Osteocyte (in vitro differentiated cells): ENCODE measurements around the gene GTF3C1. TPM values are rescaled to one million over a fixed set of nuclear protein-coding genes. Genes with fewer than 3 reads are reported as not detected.
A peak's percentile ranks its signal among the peaks of the same experiment; 100 is the strongest.
"Not testable (repeated sequence)": the region's sequence is repeated elsewhere in the genome, so short reads cannot be mapped to it uniquely, and the experiment has no call there.

ENCODE experiments used
- DNase-seq: peaks from one replicate; pipeline ENCODE4 v3.0.0; 2021; ENCODE audit warnings: mixed read lengths; ENCODE audit not compliant: unreplicated experiment; ENCODE audit errors: extremely low spot score
- H3K27ac Mint-ChIP-seq: one replicate; pipeline ENCODE4 v1.8.0; 2021; ENCODE audit warnings: mild to moderate bottlenecking, mixed read lengths; ENCODE audit not compliant: unreplicated experiment
- H3K27me3 Mint-ChIP-seq: one replicate; pipeline ENCODE4 v1.8.0; 2021; ENCODE audit warnings: mixed read lengths; ENCODE audit not compliant: unreplicated experiment
- H3K36me3 Mint-ChIP-seq: one replicate; pipeline ENCODE4 v1.8.0; 2021; ENCODE audit warnings: mixed read lengths; ENCODE audit not compliant: unreplicated experiment
- H3K4me1 Mint-ChIP-seq: one replicate; pipeline ENCODE4 v1.8.0; 2021; ENCODE audit warnings: mixed read lengths; ENCODE audit not compliant: unreplicated experiment
- H3K4me3 Mint-ChIP-seq: one replicate; pipeline ENCODE4 v1.8.0; 2021; ENCODE audit warnings: mild to moderate bottlenecking, moderate library complexity, mixed read lengths; ENCODE audit not compliant: unreplicated experiment
- H3K9me3 Mint-ChIP-seq: one replicate; pipeline ENCODE4 v1.8.0; 2021; ENCODE audit warnings: mixed read lengths; ENCODE audit not compliant: unreplicated experiment
- CTCF ChIP-seq: fragments of 200-600 bp; sonication (generic); IDR thresholded peaks from 2 replicates; pipeline ENCODE4 v1.5.0; 2021; ENCODE audit warnings: antibody characterized with exemption, mild to moderate bottlenecking, moderate library complexity
- total RNA-seq: library from RNA; stranded (reverse); gene quantifications from 2 replicates; pipeline ENCODE4 v1.2.1, GENCODE V29; 2021

The GTF3C1 gene
- total RNA-seq, 1 donor from 2014 or later = 92.3 TPM

- DNase-seq = peak; percentile 75
- no peaks in the 10 kb centered on the region for H3K4me1 Mint-ChIP-seq
- no peaks in the 10 kb centered on the region for H3K36me3 Mint-ChIP-seq
- no peak for TF ChIP-seq CTCF
- H3K9me3 Mint-ChIP-seq = no peaks in the 10 kb centered on the region
- no peaks in the 10 kb centered on the region for H3K27me3 Mint-ChIP-seq
- no peak overlapping the region for H3K4me3 Mint-ChIP-seq
- no peak overlapping the region for H3K27ac Mint-ChIP-seq
Observed at GRCh38 chr16:27436065-27436464, 113.6 kb downstream of the GTF3C1 start.

GRCh38 chr16:27435146-27435545, 114.6 kb downstream of the GTF3C1 start:
- peak; percentile 64 for DNase-seq
- not testable (repeated sequence) for H3K36me3 Mint-ChIP-seq, H3K27ac Mint-ChIP-seq, H3K4me1 Mint-ChIP-seq, H3K4me3 Mint-ChIP-seq, H3K27me3 Mint-ChIP-seq, H3K9me3 Mint-ChIP-seq

- Mint-ChIP-seq H3K4me1 (no peaks in the 10 kb centered on the region), H3K9me3 (no peaks in the 10 kb centered on the region), H3K36me3 (no peaks in the 10 kb centered on the region), H3K27ac (no peak overlapping the region), H3K27me3 (no peaks in the 10 kb centered on the region), H3K4me3 (no peak overlapping the region)
- no peak for TF ChIP-seq CTCF
- DNase-seq = peak; percentile 76
Observed at GRCh38 chr16:27434141-27435051, 115.3 kb downstream of the GTF3C1 start.

- Mint-ChIP-seq H3K27me3 (no peaks in the 10 kb centered on the region), H3K36me3 (no peaks in the 10 kb centered on the region), H3K27ac (no peak overlapping the region), H3K4me3 (no peak overlapping the region), H3K4me1 (no peaks in the 10 kb centered on the region), H3K9me3 (no peaks in the 10 kb centered on the region)
- TF ChIP-seq CTCF = no peak
- no peak for DNase-seq
Observed at GRCh38 chr16:27433636-27434035, 116.1 kb downstream of the GTF3C1 start.

- not testable (repeated sequence) for H3K27me3 Mint-ChIP-seq, H3K9me3 Mint-ChIP-seq, H3K36me3 Mint-ChIP-seq, H3K4me1 Mint-ChIP-seq, DNase-seq, H3K4me3 Mint-ChIP-seq, H3K27ac Mint-ChIP-seq
Observed at GRCh38 chr16:27433191-27433590, 116.5 kb downstream of the GTF3C1 start.

- Mint-ChIP-seq H3K27me3 (peaks cover 5% of the 10 kb centered on the region), H3K9me3 (no peaks in the 10 kb centered on the region), H3K27ac (no peak overlapping the region), H3K4me1 (no peaks in the 10 kb centered on the region), H3K36me3 (no peaks in the 10 kb centered on the region), H3K4me3 (no peak overlapping the region)
- no peak for TF ChIP-seq CTCF
- DNase-seq = no peak
Observed at GRCh38 chr16:27432558-27432957, 117.2 kb downstream of the GTF3C1 start.
